ENCODE data around the gene GAS1.

The GAS1 gene

DNA sequence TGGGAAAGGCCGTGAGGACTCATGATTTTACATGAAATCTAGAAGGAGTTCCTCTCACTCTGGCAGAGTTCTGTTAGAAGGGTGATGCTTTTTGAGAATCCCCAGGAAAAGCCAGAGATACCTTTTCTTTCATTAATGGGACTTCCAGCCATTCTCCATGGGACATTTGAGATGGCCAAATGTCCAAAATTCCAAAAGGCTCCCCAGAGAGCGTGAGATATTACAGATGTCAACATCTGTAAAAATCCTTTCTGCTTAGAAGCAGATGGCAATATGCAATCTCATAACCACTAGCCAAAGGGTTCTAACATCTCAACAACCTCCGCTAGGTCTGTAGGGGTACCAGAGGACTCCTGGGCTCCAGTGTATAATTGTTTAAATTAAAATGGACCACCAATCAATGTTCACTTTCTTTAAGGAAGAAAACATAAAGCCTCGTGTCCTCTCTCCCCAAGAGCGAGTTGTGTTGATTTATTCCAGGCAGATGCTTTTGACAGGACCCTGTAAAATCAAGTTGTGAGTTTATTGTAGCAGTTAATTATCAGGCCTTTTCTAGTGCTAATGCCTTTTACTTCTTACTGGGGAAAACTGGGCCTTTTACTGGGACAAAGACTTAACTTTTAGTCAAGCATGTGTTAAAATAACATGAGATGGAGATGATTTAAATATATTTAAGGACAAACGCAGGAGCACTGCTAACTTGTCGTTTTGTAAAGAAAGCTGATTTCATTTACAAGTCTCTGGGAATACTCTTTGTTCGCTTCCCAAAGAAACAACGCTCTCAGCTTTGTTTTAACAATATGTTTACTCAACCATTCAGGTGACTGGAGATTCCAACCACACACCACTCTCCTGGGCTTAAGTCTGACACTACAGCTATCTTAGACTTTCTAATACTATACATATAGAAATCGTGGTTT lies 4.8 kb downstream of the GAS1 start:
- peak overlapping the region; percentile 97 to 99 (median 97) for H3K27ac Mint-ChIP-seq
- H3K27me3 Mint-ChIP-seq (ENCODE audit: low read depth), result peaks cover 5% of the 10 kb centered on the region
- H3K9me3 Mint-ChIP-seq, result peaks cover 11% of the 10 kb centered on the region
- peaks cover 20% of the 10 kb centered on the region for H3K36me3 Mint-ChIP-seq (ENCODE audit: low read depth)
- TF ChIP-seq, protein P1, sequence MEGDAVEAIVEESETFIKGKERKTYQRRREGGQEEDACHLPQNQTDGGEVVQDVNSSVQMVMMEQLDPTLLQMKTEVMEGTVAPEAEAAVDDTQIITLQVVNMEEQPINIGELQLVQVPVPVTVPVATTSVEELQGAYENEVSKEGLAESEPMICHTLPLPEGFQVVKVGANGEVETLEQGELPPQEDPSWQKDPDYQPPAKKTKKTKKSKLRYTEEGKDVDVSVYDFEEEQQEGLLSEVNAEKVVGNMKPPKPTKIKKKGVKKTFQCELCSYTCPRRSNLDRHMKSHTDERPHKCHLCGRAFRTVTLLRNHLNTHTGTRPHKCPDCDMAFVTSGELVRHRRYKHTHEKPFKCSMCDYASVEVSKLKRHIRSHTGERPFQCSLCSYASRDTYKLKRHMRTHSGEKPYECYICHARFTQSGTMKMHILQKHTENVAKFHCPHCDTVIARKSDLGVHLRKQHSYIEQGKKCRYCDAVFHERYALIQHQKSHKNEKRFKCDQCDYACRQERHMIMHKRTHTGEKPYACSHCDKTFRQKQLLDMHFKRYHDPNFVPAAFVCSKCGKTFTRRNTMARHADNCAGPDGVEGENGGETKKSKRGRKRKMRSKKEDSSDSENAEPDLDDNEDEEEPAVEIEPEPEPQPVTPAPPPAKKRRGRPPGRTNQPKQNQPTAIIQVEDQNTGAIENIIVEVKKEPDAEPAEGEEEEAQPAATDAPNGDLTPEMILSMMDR (IDR thresholded peaks at IDR 0.05; ENCODE audit: unreplicated experiment in 3 of 3), result no peak
- peak overlapping the region; percentile 95 to 99 (median 98) for H3K4me3 Mint-ChIP-seq
- H3K4me1 Mint-ChIP-seq, result peaks cover 48% of the 10 kb centered on the region

DNA sequence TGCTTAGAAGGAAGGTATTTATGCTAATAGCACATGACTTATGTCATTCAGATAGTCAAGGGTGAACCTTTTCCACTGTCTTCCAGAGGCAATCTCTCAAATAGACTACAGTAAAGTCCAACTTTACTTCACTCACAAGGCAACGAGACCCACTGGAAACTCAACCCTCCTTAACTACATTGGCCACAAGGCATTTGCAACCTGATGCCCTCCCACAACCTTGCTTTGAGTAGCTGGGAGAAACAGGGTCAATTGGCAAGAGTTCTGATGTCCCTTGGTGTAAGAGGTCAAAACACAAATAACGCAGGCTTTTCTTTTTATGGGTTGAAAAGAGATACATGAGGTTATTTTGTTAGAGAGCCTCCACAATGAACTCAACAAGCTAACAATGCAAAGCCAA lies 6.1 kb downstream of the GAS1 start:
- peaks cover 53% of the 10 kb centered on the region for H3K4me1 Mint-ChIP-seq
- H3K27me3 Mint-ChIP-seq (ENCODE audit: low read depth), result peaks cover 5% of the 10 kb centered on the region
- H3K36me3 Mint-ChIP-seq (ENCODE audit: low read depth), result peaks cover 20% of the 10 kb centered on the region
- peak overlapping the region in 2 of 3 experiments; percentile 12 to 58 for H3K4me3 Mint-ChIP-seq
- peak overlapping the region; percentile 40 to 99 (median 40) for H3K27ac Mint-ChIP-seq
- peaks cover 11% of the 10 kb centered on the region for H3K9me3 Mint-ChIP-seq
- TF ChIP-seq, protein P1 (IDR thresholded peaks at IDR 0.05; ENCODE audit: unreplicated experiment in 3 of 3), result no peak

DNA sequence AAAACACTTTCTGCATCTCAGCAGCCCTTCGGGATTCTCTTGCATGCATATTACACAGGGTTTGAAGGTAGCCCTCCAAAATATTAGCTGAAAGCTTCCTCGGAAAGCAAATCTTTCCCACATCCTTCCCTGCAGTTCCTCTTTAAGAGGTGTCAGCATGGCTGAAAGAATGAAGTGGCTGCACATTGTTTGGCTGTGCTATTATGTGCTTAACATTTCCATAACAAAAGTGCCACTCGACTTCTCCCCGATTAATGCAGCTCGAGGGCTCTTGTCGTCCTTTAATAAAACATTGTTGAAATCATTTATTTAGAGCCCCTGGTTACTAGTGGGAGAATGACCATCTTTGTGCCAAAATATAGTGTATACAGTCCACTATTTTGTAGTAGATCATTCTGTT lies 6.5 kb downstream of the GAS1 start:
- Mint-ChIP-seq H3K4me1 (peaks cover 53% of the 10 kb centered on the region), H3K27me3 (ENCODE audit: low read depth) (peaks cover 5% of the 10 kb centered on the region), H3K4me3 (no peak overlapping the region), H3K36me3 (ENCODE audit: low read depth) (peaks cover 20% of the 10 kb centered on the region), H3K9me3 (peaks cover 11% of the 10 kb centered on the region), H3K27ac (peak overlapping the region in 2 of 3 experiments; percentile 40 to 99)
- TF ChIP-seq, protein P1 (IDR thresholded peaks at IDR 0.05; ENCODE audit: unreplicated experiment in 3 of 3), result no peak

DNA sequence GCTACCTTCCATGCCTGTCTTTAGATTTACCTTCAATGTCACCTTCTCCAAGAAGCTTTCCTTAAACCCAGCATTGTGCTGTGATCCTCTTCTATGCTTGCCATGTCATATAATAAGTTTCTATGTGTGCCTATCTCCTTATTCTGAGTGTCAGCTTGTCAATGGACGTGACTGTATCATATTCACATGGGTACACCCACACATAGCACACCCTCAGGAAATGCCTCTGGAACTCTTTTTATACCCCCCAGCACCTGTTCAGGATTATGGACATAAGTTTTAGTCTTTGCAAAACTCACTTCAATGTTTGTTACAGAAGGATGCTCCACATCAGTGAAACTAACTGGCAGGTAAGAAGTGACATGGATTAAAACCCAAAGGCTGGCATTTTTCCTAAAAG lies 7.4 kb downstream of the GAS1 start:
- peaks cover 14% of the 10 kb centered on the region for H3K9me3 Mint-ChIP-seq
- peaks cover 53% of the 10 kb centered on the region for H3K4me1 Mint-ChIP-seq
- H3K36me3 Mint-ChIP-seq (ENCODE audit: low read depth), result peaks cover 13% of the 10 kb centered on the region
- peak overlapping the region in 2 of 3 experiments; percentile 36 to 72 for H3K27ac Mint-ChIP-seq
- H3K4me3 Mint-ChIP-seq, result peak overlapping the region in 1 of 3 experiments; percentile 4
- peaks cover under 1% of the 10 kb centered on the region for H3K27me3 Mint-ChIP-seq (ENCODE audit: low read depth)
- TF ChIP-seq, protein P1 (IDR thresholded peaks at IDR 0.05; ENCODE audit: unreplicated experiment in 3 of 3), result no peak

DNA sequence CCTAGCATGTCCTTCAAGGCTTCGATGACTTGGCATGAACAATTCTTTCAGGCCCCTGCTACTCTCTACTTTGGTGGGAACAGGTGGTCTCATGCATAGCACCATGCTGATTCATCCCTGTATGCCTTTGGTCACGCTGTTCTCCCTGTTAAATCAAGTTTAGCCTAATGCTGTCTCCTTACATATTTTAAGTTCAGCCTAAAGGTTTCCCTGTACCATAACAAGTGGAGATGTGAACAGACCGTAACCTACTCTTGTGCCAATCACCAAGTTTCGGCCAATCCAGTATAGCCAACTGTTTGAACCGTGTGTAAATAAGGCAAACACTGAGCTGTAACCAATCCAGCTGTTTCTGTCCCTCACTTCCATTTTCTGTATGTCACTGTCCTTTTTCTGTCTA lies 8.0 kb downstream of the GAS1 start:
- Mint-ChIP-seq H3K9me3 (peaks cover 14% of the 10 kb centered on the region), H3K4me3 (no peak overlapping the region), H3K4me1 (peaks cover 53% of the 10 kb centered on the region), H3K27me3 (ENCODE audit: low read depth) (no peaks in the 10 kb centered on the region), H3K36me3 (ENCODE audit: low read depth) (peaks cover 8% of the 10 kb centered on the region), H3K27ac (peak overlapping the region in 2 of 3 experiments; percentile 50 to 72)
- TF ChIP-seq, protein P1 (IDR thresholded peaks at IDR 0.05; ENCODE audit: unreplicated experiment in 3 of 3), result no peak

All from nephron (organoid).